Naive thymus-derived CD4-positive, alpha-beta T cell (primary cell): ENCODE data around the gene STOX1. TPM values are rescaled to one million over a fixed set of nuclear protein-coding genes. Genes with fewer than 3 reads are reported as not detected.
A peak's percentile ranks its signal among the peaks of the same experiment; 100 is the strongest.
"Not testable (repeated sequence)": the region's sequence is repeated elsewhere in the genome, so short reads cannot be mapped to it uniquely, and the experiment has no call there.

Source experiments
- ATAC-seq: fragments of 150-1000 bp; cut with Tn5 transposase; 2 replicates; pipeline ENCODE4 v1.10.0; 2021; ENCODE audit warnings: mild to moderate bottlenecking, moderate library complexity
- CTCF ChIA-PET: fragments of 350-600 bp; sonication (Branson Sonifier 250); formaldehyde crosslinking; loops from one replicate; lab custom pipeline; 2021; ENCODE audit warnings: antibody characterized with exemption; lab: Charles Lee
- POLR2A ChIA-PET: fragments of 350-600 bp; sonication (Branson Sonifier 250); formaldehyde crosslinking; loops from one replicate; lab custom pipeline; 2021; ENCODE audit warnings: antibody characterized with exemption, inconsistent platforms; lab: Charles Lee
- DNase-seq, 9 donors: peaks; one replicate each; pipeline versions ENCODE4 v3.0.0 to v3.0.0-alpha.2; 2020 to 2022; ENCODE audit warnings: mixed read lengths in 1 of 9
- H3K27ac ChIP-seq: one replicate; pipeline ENCODE4 v1.7.0; 2013; ENCODE audit warnings: mild to moderate bottlenecking, low read depth, low read length, moderate library complexity
- H3K27me3 ChIP-seq, 2 donors: one replicate each; pipeline ENCODE4 v1.7.0; 2013; ENCODE audit warnings: low read length in 2 of 2, mild to moderate bottlenecking in 2 of 2, moderate library complexity in 2 of 2; ENCODE audit not compliant: control insufficient read depth in 2 of 2, insufficient read depth in 2 of 2
- H3K36me3 ChIP-seq, 3 experiments: 1 replicate in 2 of 3; 2 replicates in 1 of 3; pipeline ENCODE4 v1.7.0; 2013; ENCODE audit warnings: low read length in 3 of 3, mild to moderate bottlenecking in 3 of 3, moderate library complexity in 1 of 3; ENCODE audit not compliant: insufficient read depth in 3 of 3, control insufficient read depth in 2 of 3
- H3K4me1 ChIP-seq, 2 donors: one replicate each; pipeline ENCODE4 v1.7.0; 2013; ENCODE audit warnings: low read length in 2 of 2, mild to moderate bottlenecking in 2 of 2, moderate library complexity in 1 of 2; ENCODE audit not compliant: control insufficient read depth in 2 of 2, insufficient read depth in 2 of 2
- H3K4me3 ChIP-seq: 2 replicates; pipeline ENCODE4 v1.7.0; 2013; ENCODE audit warnings: mild to moderate bottlenecking, low read length
- H3K9me3 ChIP-seq, 3 experiments: 1 replicate in 2 of 3; 2 replicates in 1 of 3; pipeline ENCODE4 v1.7.0; 2013; ENCODE audit warnings: low read length in 3 of 3; ENCODE audit not compliant: control insufficient read depth in 2 of 3
- H3K27ac Mint-ChIP-seq, 9 donors: one replicate each; pipeline ENCODE4 v1.8.0; 2020 to 2022; ENCODE audit warnings: mixed read lengths in 9 of 9, mild to moderate bottlenecking in 8 of 9, moderate library complexity in 5 of 9, inconsistent platforms in 2 of 9
- H3K27me3 Mint-ChIP-seq, 5 donors: one replicate each; pipeline ENCODE4 v1.8.0; 2021 to 2022; ENCODE audit warnings: mixed read lengths in 5 of 5, mild to moderate bottlenecking in 1 of 5
- H3K36me3 Mint-ChIP-seq, 5 donors: one replicate each; pipeline ENCODE4 v1.8.0; 2020 to 2022; ENCODE audit warnings: mixed read lengths in 5 of 5, mild to moderate bottlenecking in 3 of 5, inconsistent platforms in 1 of 5
- H3K4me1 Mint-ChIP-seq, 7 donors: one replicate each; pipeline ENCODE4 v1.8.0; 2020 to 2022; ENCODE audit warnings: mixed read lengths in 7 of 7, mild to moderate bottlenecking in 3 of 7, inconsistent platforms in 1 of 7
- H3K4me3 Mint-ChIP-seq, 10 donors: one replicate each; pipeline ENCODE4 v1.8.0; 2020 to 2022; ENCODE audit warnings: mild to moderate bottlenecking in 10 of 10, mixed read lengths in 10 of 10, moderate library complexity in 6 of 10, inconsistent platforms in 2 of 10
- H3K9me3 Mint-ChIP-seq, 11 donors: one replicate each; pipeline ENCODE4 v1.8.0; 2020 to 2022; ENCODE audit warnings: mixed read lengths in 11 of 11, mild to moderate bottlenecking in 4 of 11, inconsistent platforms in 1 of 11, moderate library complexity in 1 of 11
- intact Hi-C, 2 donors: fragments of 100-400 bp; cut with micrococcal nuclease; formaldehyde crosslinking; loops; one replicate each; pipeline ENCODE4 v1.15.1; 2023
- polyA plus RNA-seq, 2 donors: library from polyadenylated mRNA; unstranded; fragments of 300-500 nt; fragmentation: Illumina TruSeq; gene quantifications; one replicate each; pipeline ENCODE4 v1.2.3, GENCODE V29; 2021
- total RNA-seq, 6 experiments: library from RNA in 5 of 6; stranded (reverse) in 5 of 6; gene quantifications; 1 replicate in 5 of 6; 2 replicates in 1 of 6; pipeline ENCODE4 v1.2.3 and lab custom pipeline; 2021 to 2026

STOX1 gene
- total and polyA plus RNA-seq, 7 experiments from 2014 or later = 0.29 to 1.4 (median 0.79) TPM

DNA sequence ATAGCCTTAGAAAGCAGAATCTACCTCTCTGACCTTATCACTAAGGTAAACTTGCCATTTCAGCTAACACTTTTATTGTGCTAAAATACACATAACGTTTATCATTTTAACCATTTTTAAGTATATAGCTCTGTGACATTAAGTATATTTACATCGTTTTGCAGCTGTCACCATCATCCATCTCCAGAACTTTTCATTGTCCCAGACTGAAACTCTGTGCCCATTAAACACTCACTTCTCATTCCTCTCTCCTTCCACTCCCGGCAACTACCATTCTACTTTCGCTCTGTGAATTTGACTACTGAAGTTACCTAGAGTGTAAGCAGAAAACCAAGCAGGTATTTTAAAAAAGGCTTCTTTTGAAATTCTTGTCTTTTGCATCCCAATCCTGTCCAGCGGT is 75.1 kb downstream of the STOX1 start:
- intact Hi-C loops = loop anchor here in 1 of 2 donors (5.0 kb wide), 3 partner anchors 75 to 495 kb away; partner anchors contain the start of genes RUFY2, STOX1 and SUPV3L1
- CTCF ChIA-PET = no interaction called here
- Mint-ChIP-seq H3K27me3 (no peaks in the 10 kb centered on the region), H3K4me1 (peaks cover 30 to 61% (median 52%) of the 10 kb centered on the region in 7 donors), H3K36me3 (peaks cover 10 to 20% (median 15%) of the 10 kb centered on the region in 5 donors), H3K4me3 (peak overlapping the region; percentile 71 to 99 (median 97)), H3K27ac (peak overlapping the region; percentile 29 to 100 (median 86)), H3K9me3 (peaks cover 0 to 4% (median 0%) of the 10 kb centered on the region in 11 donors)
- DNase-seq = no peak
- ATAC-seq = no peak
- H3K4me1 ChIP-seq = peaks cover 20 to 34% of the 10 kb centered on the region in 2 donors
- peak overlapping the region; percentile 78 for H3K4me3 ChIP-seq
- peak overlapping the region; percentile 18 for H3K27ac ChIP-seq
- no peaks in the 10 kb centered on the region for H3K9me3 ChIP-seq
- POLR2A ChIA-PET = interaction anchor here (0.7 to 1.3 kb wide), 3 partner anchors 53 to 571 kb away, joined by 3 to 5 read pairs (median 3); partner anchors contain the start of genes DDX21 and HNRNPH3
- peaks cover 0 to 15% (median 0%) of the 10 kb centered on the region in 3 experiments for H3K36me3 ChIP-seq
- no peaks in the 10 kb centered on the region for H3K27me3 ChIP-seq

GRCh38 chr10:68924593-68924992 is 97.3 kb downstream of the STOX1 start:
- Mint-ChIP-seq H3K9me3 (no peaks in the 10 kb centered on the region), H3K4me3 (no peak overlapping the region), H3K4me1 (peaks cover 0 to 17% (median 12%) of the 10 kb centered on the region in 7 donors), H3K27me3 (no peaks in the 10 kb centered on the region), H3K36me3 (peaks cover 7 to 33% (median 19%) of the 10 kb centered on the region in 5 donors), H3K27ac (peak overlapping the region in 6 of 9 donors; percentile 32 to 85 (median 45))
- no peak overlapping the region for H3K27ac ChIP-seq
- CTCF ChIA-PET = interaction anchor here (0.6 kb wide), 1 partner anchor 11 kb away, joined by 3 read pairs; no protein-coding TSS in a partner anchor
- intact Hi-C loops = no loop called here
- H3K4me1 ChIP-seq = no peaks in the 10 kb centered on the region
- H3K27me3 ChIP-seq = no peaks in the 10 kb centered on the region
- POLR2A ChIA-PET = no interaction called here
- H3K4me3 ChIP-seq = no peak overlapping the region
- no peaks in the 10 kb centered on the region for H3K9me3 ChIP-seq
- DNase-seq (no peak), ATAC-seq (no peak)
- peaks cover 0 to 27% (median 0%) of the 10 kb centered on the region in 3 experiments for H3K36me3 ChIP-seq

DNA sequence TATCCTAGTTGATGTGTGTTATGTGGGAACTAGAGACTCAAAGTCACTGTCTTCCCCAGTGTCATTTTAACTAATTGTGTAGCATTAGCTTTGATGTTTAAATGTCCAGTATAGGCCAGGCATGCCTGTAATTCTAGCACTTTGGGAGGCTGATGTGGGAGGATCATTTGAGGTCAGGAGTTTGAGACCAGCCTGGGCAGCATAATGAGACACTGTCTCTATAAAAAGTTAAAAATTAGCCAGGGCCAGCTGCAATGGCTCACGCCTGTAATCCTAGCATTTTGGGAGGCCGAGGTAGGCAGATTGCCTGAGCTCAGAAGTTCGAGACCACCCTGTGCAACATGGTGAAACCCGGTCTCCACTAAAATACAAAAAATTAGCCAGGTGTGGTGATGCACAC is 98.2 kb downstream of the STOX1 start:
- ChIA-PET CTCF (interaction anchor here (0.6 kb wide), 1 partner anchor 12 kb away, joined by 3 read pairs; no protein-coding TSS in a partner anchor), POLR2A (no interaction called here)
- H3K36me3 ChIP-seq = peaks cover 0 to 28% (median 0%) of the 10 kb centered on the region in 3 experiments
- DNase-seq (no peak), ATAC-seq (no peak)
- H3K27me3 ChIP-seq = no peaks in the 10 kb centered on the region
- Mint-ChIP-seq H3K4me1 (peaks cover 0 to 17% (median 12%) of the 10 kb centered on the region in 7 donors), H3K4me3 (no peak overlapping the region), H3K27ac (peak overlapping the region in 3 of 9 donors; percentile 12 to 73 (median 21)), H3K27me3 (no peaks in the 10 kb centered on the region), H3K9me3 (no peaks in the 10 kb centered on the region), H3K36me3 (peaks cover 7 to 34% (median 19%) of the 10 kb centered on the region in 5 donors)
- no peaks in the 10 kb centered on the region for H3K4me1 ChIP-seq
- H3K27ac ChIP-seq = no peak overlapping the region
- no peak overlapping the region for H3K4me3 ChIP-seq
- intact Hi-C loops = no loop called here
- H3K9me3 ChIP-seq = no peaks in the 10 kb centered on the region

- CTCF ChIA-PET, H3K9me3 Mint-ChIP-seq, H3K9me3 ChIP-seq, DNase-seq, H3K4me3 Mint-ChIP-seq, H3K4me1 ChIP-seq, ATAC-seq, POLR2A ChIA-PET, H3K27me3 ChIP-seq, H3K27me3 Mint-ChIP-seq, H3K27ac ChIP-seq, intact Hi-C loops, H3K4me3 ChIP-seq: not testable (repeated sequence)
- peaks cover 0 to 40% (median 0%) of the 10 kb centered on the region in 3 experiments for H3K36me3 ChIP-seq
- H3K4me1 Mint-ChIP-seq = peaks cover 6 to 16% (median 8%) of the 10 kb centered on the region in 7 donors
- H3K36me3 Mint-ChIP-seq = peaks cover 7 to 40% (median 22%) of the 10 kb centered on the region in 5 donors
- H3K27ac Mint-ChIP-seq = peak overlapping the region in 1 of 9 donors; percentile 16
These were observed 101.8 kb downstream of the STOX1 start for GRCh38 chr10:68929157-68929556.

- DNase-seq, H3K27ac Mint-ChIP-seq, H3K27me3 Mint-ChIP-seq, H3K9me3 Mint-ChIP-seq, H3K4me1 Mint-ChIP-seq, H3K4me3 ChIP-seq, H3K27me3 ChIP-seq, H3K9me3 ChIP-seq, H3K4me3 Mint-ChIP-seq, H3K27ac ChIP-seq, ATAC-seq, intact Hi-C loops, POLR2A ChIA-PET, H3K4me1 ChIP-seq, CTCF ChIA-PET: not testable (repeated sequence)
- H3K36me3 ChIP-seq = peaks cover 0 to 38% (median 0%) of the 10 kb centered on the region in 3 experiments
- peaks cover 7 to 33% (median 20%) of the 10 kb centered on the region in 5 donors for H3K36me3 Mint-ChIP-seq
These were observed 102.6 kb downstream of the STOX1 start for GRCh38 chr10:68929888-68930287.

DNA sequence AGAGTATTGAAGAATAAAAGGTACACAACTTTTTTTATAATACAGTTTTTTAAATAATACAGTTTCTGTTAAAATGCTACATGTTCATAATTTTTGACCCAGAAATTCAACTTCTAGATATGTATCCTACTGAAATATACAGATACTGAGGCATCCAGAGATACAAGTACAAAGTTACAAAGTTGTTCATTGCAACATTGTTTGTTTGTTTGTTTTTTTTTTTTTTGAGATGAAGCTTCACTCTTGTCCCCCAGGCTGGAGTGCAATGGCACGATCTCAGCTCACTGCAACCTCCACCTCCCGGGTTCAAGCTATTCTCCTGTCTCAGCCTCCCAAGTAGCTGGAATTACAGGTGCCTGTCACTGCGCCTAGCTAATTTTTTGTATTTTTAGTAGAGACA is 105.5 kb downstream of the STOX1 start:
- H3K4me3 Mint-ChIP-seq, H3K27me3 Mint-ChIP-seq, DNase-seq, H3K27ac Mint-ChIP-seq, H3K9me3 ChIP-seq, ATAC-seq, H3K4me3 ChIP-seq, H3K9me3 Mint-ChIP-seq, POLR2A ChIA-PET, H3K4me1 ChIP-seq, H3K27me3 ChIP-seq, H3K4me1 Mint-ChIP-seq, H3K27ac ChIP-seq, intact Hi-C loops: not testable (repeated sequence)
- peaks cover 0 to 33% (median 4%) of the 10 kb centered on the region in 3 experiments for H3K36me3 ChIP-seq
- H3K36me3 Mint-ChIP-seq = peaks cover 7 to 35% (median 22%) of the 10 kb centered on the region in 5 donors
- CTCF ChIA-PET = interaction anchor here (0.6 kb wide), 1 partner anchor 10 kb away, joined by 3 read pairs; no protein-coding TSS in a partner anchor
